Measurements from ENCODE around the gene HOXC11.

The HOXC11 gene

GRCh38 chr12:54009171-54010052 lies 36.5 kb downstream of the HOXC11 start:
- DNase-seq (ENCODE audit: low read depth in 1 of 2, low spot score in 1 of 2), result no peak

GRCh38 chr12:54010053-54010971 lies 37.4 kb downstream of the HOXC11 start:
- H3K4me3 ChIP-seq (replicated peaks; ENCODE audit: insufficient read depth, low read length), result no peak overlapping the region
- H3K27me3 ChIP-seq (ENCODE audit: insufficient read depth, poor library complexity, severe bottlenecking), result peaks cover 86% of the 10 kb centered on the region

More at GRCh38 chr12:54009171-54010052, 36.5 kb downstream of the HOXC11 start:
- TF ChIP-seq POLR2AphosphoS5 (IDR thresholded peaks at IDR 0.05; ENCODE audit: low read depth), result no peak
- TF ChIP-seq SPI1 (IDR thresholded peaks at IDR 0.05; ENCODE audit: borderline replicate concordance, low read depth), result no peak
- TF ChIP-seq REST (IDR thresholded peaks at IDR 0.05; ENCODE audit: insufficient replicate concordance, low read depth), result no peak
- no peak for TF ChIP-seq GABPA (IDR thresholded peaks at IDR 0.05; ENCODE audit: low read depth)
- TF ChIP-seq CTCF (IDR thresholded peaks at IDR 0.05; ENCODE audit: insufficient read depth, low read length), result no peak
- Histone ChIP-seq H3K4me3 (replicated peaks; ENCODE audit: insufficient read depth, low read length) (no peak overlapping the region), H3K27me3 (ENCODE audit: insufficient read depth, poor library complexity, severe bottlenecking) (peaks cover 86% of the 10 kb centered on the region), H3K27ac (replicated peaks) (no peak overlapping the region)

GRCh38 chr12:54010972-54011664 lies 38.2 kb downstream of the HOXC11 start:
- DNase-seq (ENCODE audit: low read depth in 1 of 2, low spot score in 1 of 2), result no peak
- TF ChIP-seq CTCF (IDR thresholded peaks at IDR 0.05; ENCODE audit: insufficient read depth, low read length), result no peak
- no peak for TF ChIP-seq POLR2AphosphoS5 (IDR thresholded peaks at IDR 0.05; ENCODE audit: low read depth)
- TF ChIP-seq GABPA (IDR thresholded peaks at IDR 0.05; ENCODE audit: low read depth), result no peak
- no peak for TF ChIP-seq REST (IDR thresholded peaks at IDR 0.05; ENCODE audit: insufficient replicate concordance, low read depth)
- TF ChIP-seq SPI1 (IDR thresholded peaks at IDR 0.05; ENCODE audit: borderline replicate concordance, low read depth), result no peak
- peaks cover 87% of the 10 kb centered on the region for H3K27me3 ChIP-seq (ENCODE audit: insufficient read depth, poor library complexity, severe bottlenecking)
- no peak overlapping the region for H3K27ac ChIP-seq (replicated peaks)
- H3K4me3 ChIP-seq (replicated peaks; ENCODE audit: insufficient read depth, low read length), result no peak overlapping the region

More at GRCh38 chr12:54010053-54010971, 37.4 kb downstream of the HOXC11 start:
- no peak for TF ChIP-seq SPI1 (IDR thresholded peaks at IDR 0.05; ENCODE audit: borderline replicate concordance, low read depth)
- TF ChIP-seq POLR2AphosphoS5 (IDR thresholded peaks at IDR 0.05; ENCODE audit: low read depth), result no peak
- no peak for TF ChIP-seq GABPA (IDR thresholded peaks at IDR 0.05; ENCODE audit: low read depth)
- TF ChIP-seq CTCF (IDR thresholded peaks at IDR 0.05; ENCODE audit: insufficient read depth, low read length), result no peak
- H3K27ac ChIP-seq (replicated peaks), result no peak overlapping the region
- no peak for DNase-seq (ENCODE audit: low read depth in 1 of 2, low spot score in 1 of 2)
